H1 (cell line): ENCODE results near the gene ZFAND6.

Experiments
- CTCF ChIP-seq, 3 experiments: IDR thresholded peaks; 1 replicate in 2 of 3; 2 replicates in 1 of 3; pipeline versions ENCODE4 v1.5.1 to v1.6.1; 2011; ENCODE audit warnings: low read length in 3 of 3, mild to moderate bottlenecking in 3 of 3, inconsistent platforms in 2 of 3, low read depth in 1 of 3, moderate library complexity in 1 of 3; ENCODE audit not compliant: insufficient read depth in 1 of 3; ENCODE audit errors: control extremely low read depth in 1 of 3
- E2F6 ChIP-seq: IDR thresholded peaks from 2 replicates; pipeline ENCODE4 v1.6.1; 2012; ENCODE audit warnings: inconsistent platforms
- EP300 ChIP-seq, 2 experiments: IDR thresholded peaks; 1 replicate in 1 of 2; 2 replicates in 1 of 2; pipeline ENCODE4 v1.6.1; 2011 to 2012; ENCODE audit warnings: low read depth in 2 of 2, low read length in 2 of 2, mild to moderate bottlenecking in 2 of 2, borderline replicate concordance in 1 of 2, inconsistent platforms in 1 of 2, moderate library complexity in 1 of 2

GRCh38 chr15:80110920-80111319, 51.4 kb downstream of the ZFAND6 start:
- TF ChIP-seq CTCF (IDR thresholded peaks at IDR 0.05; ENCODE audit: control extremely low read depth in 1 of 3, insufficient read depth in 1 of 3, low read depth in 1 of 3, low read length in 3 of 3) (no peak), EP300 (IDR thresholded peaks at IDR 0.05; ENCODE audit: borderline replicate concordance in 1 of 2, low read depth in 2 of 2, low read length in 2 of 2) (no peak), E2F6 (no peak)
